Keratinocyte (primary cell): ENCODE results near the gene EIF4E2. TPM values are rescaled to one million over a fixed set of nuclear protein-coding genes. Genes with fewer than 3 reads are reported as not detected.

Source experiments
- DNase-seq: peaks from one replicate; pipeline ENCODE4 v3.0.0-alpha.2; 2011; ENCODE audit warnings: low read depth, missing footprints, low spot score
- FAIRE-seq: peaks from 2 replicates; lab custom pipeline; 2011; peaks lifted over from hg19 to GRCh38; lab: Jason Lieb, UNC
- H2AFZ ChIP-seq: 2 replicates; pipeline ENCODE4 v1.6.0; 2012; ENCODE audit warnings: low read length, control low read depth, inconsistent platforms; ENCODE audit not compliant: control insufficient read depth
- H3K27ac ChIP-seq: 2 replicates; pipeline ENCODE4 v1.5.1; 2011; ENCODE audit warnings: low read length; ENCODE audit not compliant: control insufficient read depth, insufficient read depth
- H3K27me3 ChIP-seq: 3 replicates; pipeline ENCODE4 v1.6.0; 2011; ENCODE audit warnings: low read length; ENCODE audit not compliant: control insufficient read depth, insufficient read depth; ENCODE audit errors: extremely low read depth
- H3K36me3 ChIP-seq, 2 experiments: 2 replicates in 1 of 2; 3 replicates in 1 of 2; pipeline ENCODE4 v1.5.1; 2011; ENCODE audit warnings: low read length in 2 of 2, mild to moderate bottlenecking in 1 of 2; ENCODE audit not compliant: control insufficient read depth in 2 of 2, insufficient read depth in 2 of 2; ENCODE audit errors: extremely low read depth in 1 of 2
- H3K4me1 ChIP-seq: 3 replicates; pipeline ENCODE4 v1.5.1; 2011; ENCODE audit warnings: low read length; ENCODE audit not compliant: control insufficient read depth, insufficient read depth; ENCODE audit errors: extremely low read depth
- H3K4me2 ChIP-seq: 3 replicates; pipeline ENCODE4 v1.6.0; 2011; ENCODE audit warnings: low read depth, low read length; ENCODE audit not compliant: control insufficient read depth, insufficient read depth; ENCODE audit errors: extremely low read depth
- H3K4me3 ChIP-seq, 3 experiments: fragments of 200-600 bp in 1 of 3; sonication (generic) in 1 of 3; 2 replicates in 2 of 3; 3 replicates in 1 of 3; pipeline ENCODE4 v1.5.1; 2011 to 2016; ENCODE audit warnings: low read length in 3 of 3, mild to moderate bottlenecking in 3 of 3, control low read depth in 2 of 3, inconsistent platforms in 1 of 3, low read depth in 1 of 3, mixed read lengths in 1 of 3, mixed run types in 1 of 3, moderate library complexity in 1 of 3; ENCODE audit not compliant: control insufficient read depth in 2 of 3, insufficient read depth in 2 of 3; ENCODE audit errors: extremely low read depth in 1 of 3
- H3K79me2 ChIP-seq: 2 replicates; pipeline ENCODE4 v1.6.0; 2012; ENCODE audit warnings: low read length; ENCODE audit not compliant: control insufficient read depth, insufficient read depth
- H3K9ac ChIP-seq: 3 replicates; pipeline ENCODE4 v1.6.0; 2011; ENCODE audit warnings: low read length; ENCODE audit not compliant: control insufficient read depth, insufficient read depth; ENCODE audit errors: extremely low read depth
- H3K9me1 ChIP-seq: 3 replicates; pipeline ENCODE4 v1.6.0; 2011; ENCODE audit warnings: low read length; ENCODE audit not compliant: control insufficient read depth, insufficient read depth; ENCODE audit errors: extremely low read depth
- H3K9me3 ChIP-seq: 2 replicates; pipeline ENCODE4 v1.5.1; 2012; ENCODE audit warnings: low read depth, low read length; ENCODE audit not compliant: control insufficient read depth
- H4K20me1 ChIP-seq: 3 replicates; pipeline ENCODE4 v1.6.0; 2011; ENCODE audit warnings: low read length; ENCODE audit not compliant: control insufficient read depth, insufficient read depth; ENCODE audit errors: extremely low read depth
- CTCF ChIP-seq, 3 experiments: IDR thresholded peaks in 1 of 3; conservative IDR thresholded peaks in 1 of 3; optimal IDR thresholded peaks in 1 of 3; 2 replicates in 2 of 3; 3 replicates in 1 of 3; pipeline versions ENCODE3 to v1.5.1; 2011; ENCODE audit warnings: low read length in 3 of 3, mild to moderate bottlenecking in 3 of 3, moderate library complexity in 2 of 3, control low read depth in 1 of 3, inconsistent platforms in 1 of 3; ENCODE audit not compliant: insufficient read depth in 2 of 3; ENCODE audit errors: extremely low read depth in 1 of 3
- EZH2 ChIP-seq: IDR thresholded peaks from one replicate; pipeline ENCODE4 v1.6.1; 2012; ENCODE audit warnings: inconsistent platforms, mild to moderate bottlenecking, low read length, moderate library complexity
- dilution Hi-C: fragments of 300-500 bp; cut with MboI; formaldehyde crosslinking; loops from one replicate; pipeline ENCODE4 v1.7.0; 2020; ENCODE audit warnings: low sequenced_read_pairs; ENCODE audit not compliant: extremely low pct_ligation_motif_present
- polyA plus RNA-seq, 5 experiments: library from polyadenylated mRNA; depleted of rRNA in 3 of 5; stranded (reverse) in 3 of 5; stranded (forward) in 1 of 5; unstranded in 1 of 5; fragments of >200 nt; gene quantifications; 1 replicate in 1 of 5; 2 replicates in 3 of 5; 3 replicates in 1 of 5; pipeline versions ENCODE4 v1.2.1 to v1.2.3, GENCODE V29; 2011 to 2012; ENCODE audit warnings: missing spikeins in 2 of 5, low read depth in 1 of 5, low replicate concordance in 1 of 5

The EIF4E2 gene
- polyA plus RNA-seq, 1 donor (not counting 4 experiments of a cell fraction or from before 2014, with no cell fraction given) = 79.2 TPM

GRCh38 chr2:232516551-232516950, 33.9 kb upstream of the EIF4E2 start:
- no peak overlapping the region for H3K4me2 ChIP-seq
- no peak overlapping the region for H3K9ac ChIP-seq
- H2AFZ ChIP-seq = no peak overlapping the region
- H4K20me1 ChIP-seq = no peaks in the 10 kb centered on the region
- no peaks in the 10 kb centered on the region for H3K36me3 ChIP-seq
- peaks cover 20% of the 10 kb centered on the region for H3K27me3 ChIP-seq
- dilution Hi-C loops = no loop called here
- DNase-seq (no peak), FAIRE-seq (no peak)
- H3K4me3 ChIP-seq = no peak overlapping the region
- no peak overlapping the region for H3K27ac ChIP-seq
- no peaks in the 10 kb centered on the region for H3K79me2 ChIP-seq
- TF ChIP-seq EZH2 = no peak
- no peak for TF ChIP-seq CTCF (optimal IDR thresholded peaks at IDR 0.05 in 1 of 3, IDR thresholded peaks at IDR 0.05 in 1 of 3, conservative IDR thresholded peaks at IDR 0.05 in 1 of 3; ENCODE audit: extremely low read depth in 1 of 3, insufficient read depth in 2 of 3, low read length in 3 of 3)
- no peaks in the 10 kb centered on the region for H3K4me1 ChIP-seq
- no peaks in the 10 kb centered on the region for H3K9me1 ChIP-seq
- no peaks in the 10 kb centered on the region for H3K9me3 ChIP-seq

- no peaks in the 10 kb centered on the region for H3K4me1 ChIP-seq
- no peak overlapping the region for H3K9ac ChIP-seq
- H2AFZ ChIP-seq = no peak overlapping the region
- no peak overlapping the region for H3K27ac ChIP-seq
- H3K4me3 ChIP-seq = no peak overlapping the region
- H3K36me3 ChIP-seq = no peaks in the 10 kb centered on the region
- H4K20me1 ChIP-seq = no peaks in the 10 kb centered on the region
- FAIRE-seq (no peak), DNase-seq (no peak)
- no peaks in the 10 kb centered on the region for H3K79me2 ChIP-seq
- no peaks in the 10 kb centered on the region for H3K9me3 ChIP-seq
- dilution Hi-C loops = no loop called here
- peaks cover 36% of the 10 kb centered on the region for H3K27me3 ChIP-seq
- no peaks in the 10 kb centered on the region for H3K9me1 ChIP-seq
- no peak overlapping the region for H3K4me2 ChIP-seq
- TF ChIP-seq EZH2 (no peak), CTCF (optimal IDR thresholded peaks at IDR 0.05 in 1 of 3, IDR thresholded peaks at IDR 0.05 in 1 of 3, conservative IDR thresholded peaks at IDR 0.05 in 1 of 3; ENCODE audit: extremely low read depth in 1 of 3, insufficient read depth in 2 of 3, low read length in 3 of 3) (no peak)
Measured at GRCh38 chr2:232518844-232519243, 31.6 kb upstream of the EIF4E2 start.
